HG03575 (cell line): Measurements from ENCODE around the gene FOXL1.

Source experiments
- ATAC-seq: cut with Tn5 transposase; IDR thresholded peaks from one replicate; pipeline ENCODE4 v1.9.1; 2021; ENCODE audit not compliant: unreplicated experiment, insufficient number of reproducible peaks, low FRiP score; ENCODE audit errors: extremely low read depth

FOXL1 gene

GRCh38 chr16:86566966-86567700 is 11.2 kb upstream of the FOXL1 start:
- no peak for ATAC-seq

- ATAC-seq, result no peak
Measured at GRCh38 chr16:86567701-86568581, 10.4 kb upstream of the FOXL1 start.

GRCh38 chr16:86568677-86569623 is 9.4 kb upstream of the FOXL1 start:
- ATAC-seq, result no peak

GRCh38 chr16:86569701-86570447 is 8.5 kb upstream of the FOXL1 start:
- no peak for ATAC-seq

DNA sequence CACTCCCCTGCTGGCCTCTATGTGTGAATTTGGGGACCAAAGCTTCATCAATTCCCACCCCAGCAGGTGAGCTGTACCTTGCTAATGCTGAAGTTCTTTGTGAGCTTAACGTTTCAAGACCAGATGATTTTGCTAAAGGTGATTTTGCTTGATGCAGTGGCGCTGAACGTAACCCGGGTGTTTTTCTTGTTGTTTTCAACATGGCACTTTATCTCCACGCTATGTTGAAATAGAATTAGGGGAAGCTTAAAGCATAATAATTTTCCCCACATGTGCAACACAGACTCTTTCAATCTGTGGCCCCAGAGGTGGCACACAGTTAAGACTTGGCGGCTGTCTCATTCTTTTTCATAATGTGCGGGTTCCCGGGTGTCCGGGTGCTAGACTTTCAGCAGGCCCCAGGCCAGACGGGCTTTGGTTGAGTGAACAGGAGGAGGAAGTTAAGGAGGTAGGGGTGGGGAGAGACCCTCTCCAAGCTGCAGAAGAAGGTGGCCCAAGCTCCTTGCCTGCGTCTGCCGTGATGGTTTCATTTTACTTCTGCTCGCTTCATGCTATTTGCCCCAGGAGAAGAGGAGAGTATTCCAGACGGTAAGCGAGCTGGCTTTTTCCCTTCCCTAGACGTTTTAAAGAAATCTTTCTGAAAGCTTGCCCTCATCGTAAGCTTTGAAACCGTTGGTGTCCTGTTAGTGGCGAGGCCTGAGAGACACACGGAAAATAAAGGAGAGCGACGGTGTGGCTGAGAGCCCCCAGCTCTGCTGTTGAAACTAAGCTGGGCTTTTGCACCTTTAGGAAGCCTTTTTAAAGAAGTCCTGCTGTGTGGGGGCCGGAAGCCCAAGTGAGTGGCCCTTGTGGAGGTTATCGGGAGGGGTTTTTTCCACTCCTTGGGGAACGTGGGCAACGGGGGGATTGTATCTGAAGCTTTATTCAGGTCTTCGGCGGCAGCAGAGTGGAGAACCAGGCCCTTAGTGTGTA is 7.5 kb upstream of the FOXL1 start:
- ATAC-seq, result no peak

DNA sequence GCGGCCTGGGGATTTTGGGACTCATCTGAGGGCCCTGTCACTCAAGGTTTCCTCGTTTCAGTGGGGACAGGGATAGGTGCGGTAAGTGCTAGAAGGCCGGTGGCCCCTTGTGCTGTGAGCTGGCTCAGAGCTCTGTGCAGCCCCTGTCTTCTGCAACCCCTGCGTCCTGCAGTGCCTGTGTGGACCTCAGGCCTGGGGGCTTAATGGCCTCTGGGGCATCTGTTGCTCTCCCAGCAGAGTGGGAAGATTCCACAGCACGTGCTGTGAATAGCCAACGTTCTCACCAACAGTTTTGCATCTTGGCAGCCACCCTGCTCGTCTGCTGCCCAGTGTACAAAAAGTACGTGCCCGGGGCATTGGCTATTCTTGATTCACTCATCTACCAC is 6.8 kb upstream of the FOXL1 start:
- no peak for ATAC-seq

- ATAC-seq, result no peak
Measured at GRCh38 chr16:86572041-86572521, 6.3 kb upstream of the FOXL1 start.

DNA sequence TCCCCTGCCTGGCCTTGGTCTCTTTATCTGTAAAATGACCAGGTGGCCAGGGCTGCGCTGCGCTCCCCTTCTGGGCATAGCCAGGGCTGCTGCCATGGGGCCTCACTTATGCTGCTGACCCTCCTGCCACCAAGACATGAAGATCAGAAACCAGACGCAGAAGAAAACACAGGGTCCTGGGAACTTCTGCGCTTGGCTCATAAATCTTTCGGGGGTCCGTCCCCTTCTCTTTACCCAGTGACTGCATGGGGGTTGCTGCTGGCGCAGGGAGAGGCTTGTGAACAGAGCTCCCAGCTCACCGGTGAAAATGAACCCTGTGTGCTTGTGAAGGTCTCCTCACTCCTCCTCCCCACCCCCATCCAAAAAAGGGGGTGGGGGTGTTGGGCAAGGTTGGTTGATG is 5.7 kb upstream of the FOXL1 start:
- no peak for ATAC-seq

DNA sequence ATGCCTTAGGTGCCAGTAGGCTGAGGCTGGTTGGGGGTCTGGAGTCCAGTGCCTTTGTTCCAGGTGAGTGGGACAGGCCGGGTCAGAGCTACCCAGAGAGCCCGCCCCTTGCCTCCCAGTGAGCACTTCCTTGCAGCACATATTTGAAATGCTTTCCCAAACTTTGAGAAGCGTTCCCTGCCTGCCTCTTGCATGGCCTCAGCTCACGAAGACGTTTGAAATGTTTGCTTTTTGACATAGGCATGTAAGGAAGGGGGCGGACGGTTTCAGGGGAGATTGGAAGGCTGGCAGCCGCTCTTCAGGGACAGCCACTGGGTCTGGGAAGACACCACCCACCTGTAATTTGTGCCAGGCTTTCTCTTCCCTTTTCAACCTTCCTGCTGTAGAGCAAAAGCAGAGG is 5.1 kb upstream of the FOXL1 start:
- no peak for ATAC-seq

DNA sequence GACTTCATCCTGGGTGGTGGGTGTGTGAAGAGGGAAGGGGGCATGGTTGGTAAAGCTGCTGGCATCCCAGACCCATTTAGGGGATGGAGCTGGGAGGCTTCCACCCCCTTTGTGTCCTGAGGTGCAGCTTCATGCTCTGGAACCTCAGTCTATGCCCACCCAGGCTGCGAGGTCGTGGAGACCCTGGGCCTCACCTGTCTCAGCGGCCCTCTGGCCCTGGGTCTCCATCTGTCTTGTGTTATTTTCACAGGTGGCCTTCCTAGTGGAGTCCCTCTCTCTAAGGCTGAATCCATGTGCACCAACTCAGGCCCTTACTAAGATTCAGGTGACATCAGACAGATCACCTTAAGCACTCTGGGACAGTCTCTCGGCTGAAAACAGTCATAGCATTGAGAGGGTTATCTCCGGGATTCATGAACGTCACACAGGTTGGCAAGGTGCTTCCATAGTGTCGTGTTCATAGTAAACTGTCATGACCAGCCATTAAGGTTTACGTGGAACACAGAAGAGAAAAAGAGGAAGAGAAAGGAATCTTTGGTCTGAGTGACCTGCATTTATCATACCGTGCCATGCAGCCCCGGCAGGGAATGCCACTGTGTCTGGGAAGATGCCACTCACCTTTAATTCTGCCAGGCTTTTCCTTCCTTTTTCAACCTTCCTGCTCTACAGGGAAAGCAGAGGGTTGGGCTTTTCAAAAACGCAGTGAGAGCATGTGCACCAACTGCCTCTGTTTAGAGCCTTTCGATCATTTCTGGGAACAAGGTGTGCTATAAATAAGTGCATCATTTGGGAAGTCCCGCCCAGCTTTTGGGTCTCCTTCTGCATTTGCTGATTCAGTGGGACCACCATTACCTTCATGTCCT is 4.5 kb upstream of the FOXL1 start:
- ATAC-seq, result no peak

GRCh38 chr16:86574646-86575045 is 3.7 kb upstream of the FOXL1 start:
- ATAC-seq, result no peak

DNA sequence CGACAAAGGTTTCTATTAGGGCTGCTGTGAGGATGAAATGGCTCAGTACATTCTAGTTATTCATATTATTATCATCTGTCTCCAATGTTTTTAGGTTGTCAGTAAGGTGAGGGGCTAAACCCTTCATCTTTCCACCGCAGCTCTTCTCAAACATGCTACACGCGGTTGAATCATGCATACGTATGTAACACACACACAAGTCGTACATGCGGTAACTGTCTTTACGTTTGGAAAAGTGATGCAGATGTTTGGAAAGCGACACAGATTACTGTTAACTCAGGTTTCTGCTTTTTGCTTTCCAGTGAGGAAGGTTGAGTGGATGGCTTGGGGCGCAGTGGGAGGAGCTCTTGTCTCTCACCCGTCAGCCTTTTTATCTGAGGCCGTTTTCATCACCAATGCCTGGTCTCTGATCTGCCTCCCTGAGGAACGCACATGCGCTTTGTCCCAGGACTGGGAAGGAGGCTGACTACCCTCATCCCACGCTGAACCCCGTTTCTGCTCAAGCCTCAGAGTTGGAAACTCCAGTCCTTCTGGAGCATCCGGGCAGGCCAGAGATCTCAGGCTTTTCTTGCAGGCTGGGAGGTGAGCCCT is 3.2 kb upstream of the FOXL1 start:
- ATAC-seq, result no peak

DNA sequence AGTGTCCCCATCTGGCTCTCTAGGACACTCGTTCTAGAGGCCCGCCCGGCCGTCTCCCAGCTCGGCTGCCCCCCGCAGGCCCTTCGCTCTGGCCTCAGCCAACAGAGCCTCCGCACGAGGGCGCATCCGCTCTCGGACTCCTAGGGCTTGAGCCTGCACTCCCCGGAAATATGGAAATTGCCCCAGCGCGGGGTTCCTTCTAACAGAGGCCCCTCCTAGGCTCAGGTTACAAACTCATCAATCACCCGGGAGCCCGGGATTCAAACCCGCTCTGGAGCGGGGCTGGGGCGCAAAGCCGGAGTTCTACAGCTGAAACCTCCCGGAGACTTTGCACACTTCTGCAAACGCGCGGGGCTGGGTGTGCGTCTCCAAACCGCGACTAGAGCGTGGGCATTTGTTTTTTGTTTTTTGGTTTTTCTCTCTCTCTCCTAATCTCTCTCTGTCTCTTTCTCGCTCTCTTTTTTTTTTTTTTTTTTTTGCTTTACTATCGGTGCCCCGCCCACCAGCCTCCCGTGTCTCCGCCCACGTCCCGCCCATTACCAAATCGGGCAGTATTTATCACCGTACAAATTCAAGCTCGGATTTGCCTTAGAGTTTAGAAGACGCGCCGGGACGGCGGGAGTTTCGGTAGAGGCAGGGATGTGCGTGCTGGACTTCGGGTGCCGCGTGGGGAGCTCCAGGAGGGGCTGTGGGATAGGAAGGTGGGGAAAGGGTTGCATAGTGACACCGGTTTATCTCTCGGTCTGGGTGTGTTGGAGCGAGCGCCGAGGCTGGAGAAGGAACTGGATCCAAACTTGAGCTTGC is 2.4 kb upstream of the FOXL1 start:
- no peak for ATAC-seq

GRCh38 chr16:86576591-86577313 is 1.6 kb upstream of the FOXL1 start:
- no peak for ATAC-seq
